ENCODE results near the gene SYT11. TPM values are rescaled to one million over a fixed set of nuclear protein-coding genes. Genes with fewer than 3 reads are reported as not detected.
A peak's percentile ranks its signal among the peaks of the same experiment; 100 is the strongest.

Gene SYT11
- total RNA-seq, 4 donors from 2014 or later: 2.4 to 5.3 (median 3.1) TPM

- intact Hi-C loops (cut with DNase I; ENCODE audit: low total_unique reads) (loop anchor here (2.0 kb wide), 1 partner anchor 53 kb away; no protein-coding TSS in a partner anchor), in situ Hi-C loops (cut with MboI; ENCODE audit: low sequenced_read_pairs in 4 of 4) (no loop called here)
- H3K4me3 ChIP-seq: no peak overlapping the region
- ATAC-seq (no peak), DNase-seq (no peak)
- no peaks in the 10 kb centered on the region for H3K4me1 ChIP-seq
- H3K9me3 ChIP-seq: no peaks in the 10 kb centered on the region
- no peak overlapping the region for H3K27ac ChIP-seq
- no peaks in the 10 kb centered on the region for H3K27me3 ChIP-seq
- TF ChIP-seq CTCF (IDR thresholded peaks at IDR 0.05 in 4 of 5, conservative IDR thresholded peaks at IDR 0.05 in 1 of 5) (no peak), POLR2A (IDR thresholded peaks at IDR 0.05) (no peak)
- H3K36me3 ChIP-seq: no peaks in the 10 kb centered on the region
Observed at GRCh38 chr1:155884031-155884960, 24.9 kb downstream of the SYT11 start.

- TF ChIP-seq CTCF (IDR thresholded peaks at IDR 0.05 in 4 of 5, conservative IDR thresholded peaks at IDR 0.05 in 1 of 5) (no peak), POLR2A (IDR thresholded peaks at IDR 0.05) (no peak)
- H3K27ac ChIP-seq: no peak overlapping the region
- no peaks in the 10 kb centered on the region for H3K9me3 ChIP-seq
- H3K36me3 ChIP-seq: no peaks in the 10 kb centered on the region
- no peak overlapping the region for H3K4me3 ChIP-seq
- DNase-seq (no peak), ATAC-seq (no peak)
- H3K4me1 ChIP-seq: no peaks in the 10 kb centered on the region
- intact Hi-C loops (cut with DNase I; ENCODE audit: low total_unique reads) (loop anchor here (2.0 kb wide), 1 partner anchor 54 kb away; no protein-coding TSS in a partner anchor), in situ Hi-C loops (cut with MboI; ENCODE audit: low sequenced_read_pairs in 4 of 4) (no loop called here)
- no peaks in the 10 kb centered on the region for H3K27me3 ChIP-seq
Observed at GRCh38 chr1:155884982-155885381, 25.6 kb downstream of the SYT11 start.

- in situ Hi-C loops (cut with MboI; ENCODE audit: low sequenced_read_pairs in 4 of 4): no loop called here
- Histone ChIP-seq H3K4me1 (peaks cover 4 to 6% of the 10 kb centered on the region in 2 donors), H3K27ac (no peak overlapping the region), H3K36me3 (no peaks in the 10 kb centered on the region), H3K9me3 (no peaks in the 10 kb centered on the region), H3K4me3 (no peak overlapping the region), H3K27me3 (no peaks in the 10 kb centered on the region)
- intact Hi-C loops (cut with DNase I; ENCODE audit: low total_unique reads): no loop called here
- TF ChIP-seq POLR2A (IDR thresholded peaks at IDR 0.05) (no peak), CTCF (IDR thresholded peaks at IDR 0.05 in 4 of 5, conservative IDR thresholded peaks at IDR 0.05 in 1 of 5) (no peak)
- ATAC-seq (no peak), DNase-seq (no peak)
Observed at GRCh38 chr1:155888481-155888880, 29.1 kb downstream of the SYT11 start.

GRCh38 chr1:155889566-155889965 lies 30.2 kb downstream of the SYT11 start:
- no peak for TF ChIP-seq CTCF (IDR thresholded peaks at IDR 0.05 in 4 of 5, conservative IDR thresholded peaks at IDR 0.05 in 1 of 5)
- no peaks in the 10 kb centered on the region for H3K36me3 ChIP-seq
- intact Hi-C loops (cut with DNase I; ENCODE audit: low total_unique reads) (no loop called here), in situ Hi-C loops (cut with MboI; ENCODE audit: low sequenced_read_pairs in 4 of 4) (no loop called here)
- no peak overlapping the region for H3K4me3 ChIP-seq
- no peaks in the 10 kb centered on the region for H3K9me3 ChIP-seq
- peaks cover 6 to 9% of the 10 kb centered on the region in 2 donors for H3K4me1 ChIP-seq
- ATAC-seq: no peak
- H3K27ac ChIP-seq: peak overlapping the region in 2 of 4 donors; percentile 8 to 27
- DNase-seq: no peak
- no peaks in the 10 kb centered on the region for H3K27me3 ChIP-seq
